Activated B cell treated with CpG ODN at 0.5 μM for 24 hours (primary cell): ENCODE data around the gene FILIP1. TPM values are rescaled to one million over a fixed set of nuclear protein-coding genes. Genes with fewer than 3 reads are reported as not detected.
"Not testable (repeated sequence)": the region's sequence is repeated elsewhere in the genome, so short reads cannot be mapped to it uniquely, and the experiment has no call there.

Source experiments
- ATAC-seq: fragments of 200-7000 bp; cut with Tn5 transposase; one replicate; pipeline ENCODE4 v1.10.0; 2021; ENCODE audit warnings: low read depth, mild to moderate bottlenecking, moderate library complexity
- CTCF ChIA-PET: fragments of 350-600 bp; sonication (Branson Sonifier 250); formaldehyde crosslinking; loops from one replicate; lab custom pipeline; 2021; ENCODE audit warnings: antibody characterized with exemption; lab: Charles Lee
- POLR2A ChIA-PET: fragments of 350-600 bp; sonication (Branson Sonifier 250); formaldehyde crosslinking; loops from one replicate; lab custom pipeline; 2021; ENCODE audit warnings: antibody characterized with exemption; lab: Charles Lee
- DNase-seq: peaks from one replicate; pipeline ENCODE4 v3.0.0; 2022
- H3K27ac Mint-ChIP-seq: one replicate; pipeline ENCODE4 v1.8.0; 2020; ENCODE audit warnings: mixed read lengths
- H3K27me3 Mint-ChIP-seq: one replicate; pipeline ENCODE4 v1.8.0; 2021; ENCODE audit warnings: mixed read lengths
- H3K36me3 Mint-ChIP-seq: one replicate; pipeline ENCODE4 v1.8.0; 2021; ENCODE audit warnings: low read depth, mixed read lengths
- H3K4me1 Mint-ChIP-seq: one replicate; pipeline ENCODE4 v1.8.0; 2021; ENCODE audit warnings: mixed read lengths
- H3K4me3 Mint-ChIP-seq: one replicate; pipeline ENCODE4 v1.8.0; 2020; ENCODE audit warnings: mild to moderate bottlenecking, mixed read lengths
- H3K9me3 Mint-ChIP-seq: one replicate; pipeline ENCODE4 v1.8.0; 2020; ENCODE audit warnings: mixed read lengths
- intact Hi-C: fragments of 100-400 bp; cut with micrococcal nuclease; formaldehyde crosslinking; loops from one replicate; pipeline ENCODE4 v1.15.1; 2024
- total RNA-seq: library from RNA; stranded (reverse); gene quantifications from 2 replicates; pipeline ENCODE4 v1.2.3, GENCODE V29; 2022
- TF ChIP-seq, protein P1 (sequence below): fragments of 200-600 bp; IDR thresholded peaks from one replicate; pipeline ENCODE4 v1.8.0; 2022; ENCODE audit warnings: antibody characterized with exemption, mild to moderate bottlenecking

FILIP1 gene
- total RNA-seq, 1 donor from 2014 or later: not detected

- POLR2A ChIA-PET: no interaction called here
These were observed 55.0 kb downstream of the FILIP1 start for GRCh38 chr6:75438442-75439116.

GRCh38 chr6:75438013-75438431, 55.6 kb downstream of the FILIP1 start:
- no peaks in the 10 kb centered on the region for H3K9me3 Mint-ChIP-seq
- no peaks in the 10 kb centered on the region for H3K4me1 Mint-ChIP-seq
- DNase-seq: no peak
- no peak overlapping the region for H3K27ac Mint-ChIP-seq
- H3K36me3 Mint-ChIP-seq: no peaks in the 10 kb centered on the region
- ChIA-PET CTCF (no interaction called here), POLR2A (no interaction called here)
- intact Hi-C loops: no loop called here
- no peaks in the 10 kb centered on the region for H3K27me3 Mint-ChIP-seq
- no peak for ATAC-seq
- TF ChIP-seq, protein P1, sequence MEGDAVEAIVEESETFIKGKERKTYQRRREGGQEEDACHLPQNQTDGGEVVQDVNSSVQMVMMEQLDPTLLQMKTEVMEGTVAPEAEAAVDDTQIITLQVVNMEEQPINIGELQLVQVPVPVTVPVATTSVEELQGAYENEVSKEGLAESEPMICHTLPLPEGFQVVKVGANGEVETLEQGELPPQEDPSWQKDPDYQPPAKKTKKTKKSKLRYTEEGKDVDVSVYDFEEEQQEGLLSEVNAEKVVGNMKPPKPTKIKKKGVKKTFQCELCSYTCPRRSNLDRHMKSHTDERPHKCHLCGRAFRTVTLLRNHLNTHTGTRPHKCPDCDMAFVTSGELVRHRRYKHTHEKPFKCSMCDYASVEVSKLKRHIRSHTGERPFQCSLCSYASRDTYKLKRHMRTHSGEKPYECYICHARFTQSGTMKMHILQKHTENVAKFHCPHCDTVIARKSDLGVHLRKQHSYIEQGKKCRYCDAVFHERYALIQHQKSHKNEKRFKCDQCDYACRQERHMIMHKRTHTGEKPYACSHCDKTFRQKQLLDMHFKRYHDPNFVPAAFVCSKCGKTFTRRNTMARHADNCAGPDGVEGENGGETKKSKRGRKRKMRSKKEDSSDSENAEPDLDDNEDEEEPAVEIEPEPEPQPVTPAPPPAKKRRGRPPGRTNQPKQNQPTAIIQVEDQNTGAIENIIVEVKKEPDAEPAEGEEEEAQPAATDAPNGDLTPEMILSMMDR: no peak
- H3K4me3 Mint-ChIP-seq: no peak overlapping the region

More at GRCh38 chr6:75438442-75439116, 55.0 kb downstream of the FILIP1 start:
- no peak for DNase-seq
- no peaks in the 10 kb centered on the region for H3K36me3 Mint-ChIP-seq
- no peak overlapping the region for H3K27ac Mint-ChIP-seq
- intact Hi-C loops: no loop called here
- no peak for ATAC-seq
- CTCF ChIA-PET: no interaction called here
- H3K4me3 Mint-ChIP-seq: no peak overlapping the region
- TF ChIP-seq, protein P1: no peak
- no peaks in the 10 kb centered on the region for H3K9me3 Mint-ChIP-seq
- H3K4me1 Mint-ChIP-seq: no peaks in the 10 kb centered on the region
- H3K27me3 Mint-ChIP-seq: no peaks in the 10 kb centered on the region

DNA sequence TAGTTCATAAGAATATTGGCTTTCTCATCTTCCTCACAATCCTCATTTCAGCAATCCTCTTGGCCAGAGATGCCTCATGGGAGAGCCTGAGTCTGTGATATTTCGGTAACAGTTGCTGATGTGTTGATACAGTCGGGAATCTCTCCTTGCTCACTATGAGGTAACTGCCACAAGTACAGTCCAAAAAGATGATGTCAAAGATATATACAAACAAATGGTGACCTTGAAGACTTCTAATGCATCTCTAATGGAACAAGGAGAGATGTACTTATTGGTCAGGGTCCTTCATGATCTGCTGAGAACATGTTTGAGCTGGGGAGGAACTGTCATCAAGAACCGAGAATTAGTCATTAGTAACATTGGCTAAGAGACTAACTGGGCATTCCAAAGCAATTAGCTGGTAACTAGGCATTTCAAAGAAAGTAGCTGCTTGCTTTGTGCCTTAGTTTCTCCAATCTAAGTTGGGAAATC, 56.1 kb downstream of the FILIP1 start:
- ATAC-seq: no peak
- POLR2A ChIA-PET: no interaction called here
- H3K27me3 Mint-ChIP-seq: no peaks in the 10 kb centered on the region

GRCh38 chr6:75436869-75437268, 56.7 kb downstream of the FILIP1 start:
- DNase-seq: no peak
- no peaks in the 10 kb centered on the region for H3K4me1 Mint-ChIP-seq
- H3K36me3 Mint-ChIP-seq: no peaks in the 10 kb centered on the region
- no peaks in the 10 kb centered on the region for H3K27me3 Mint-ChIP-seq
- CTCF ChIA-PET: no interaction called here
- ATAC-seq: no peak
- no peaks in the 10 kb centered on the region for H3K9me3 Mint-ChIP-seq
- no peak overlapping the region for H3K27ac Mint-ChIP-seq
- no peak overlapping the region for H3K4me3 Mint-ChIP-seq
- intact Hi-C loops: no loop called here
- POLR2A ChIA-PET: no interaction called here
- TF ChIP-seq, protein P1: no peak

More for the DNA sequence above, 56.1 kb downstream of the FILIP1 start:
- DNase-seq: no peak
- Mint-ChIP-seq H3K27ac (no peak overlapping the region), H3K4me1 (no peaks in the 10 kb centered on the region), H3K9me3 (no peaks in the 10 kb centered on the region), H3K36me3 (no peaks in the 10 kb centered on the region), H3K4me3 (no peak overlapping the region)
- intact Hi-C loops: no loop called here
- CTCF ChIA-PET: no interaction called here
- TF ChIP-seq, protein P1: no peak

DNA sequence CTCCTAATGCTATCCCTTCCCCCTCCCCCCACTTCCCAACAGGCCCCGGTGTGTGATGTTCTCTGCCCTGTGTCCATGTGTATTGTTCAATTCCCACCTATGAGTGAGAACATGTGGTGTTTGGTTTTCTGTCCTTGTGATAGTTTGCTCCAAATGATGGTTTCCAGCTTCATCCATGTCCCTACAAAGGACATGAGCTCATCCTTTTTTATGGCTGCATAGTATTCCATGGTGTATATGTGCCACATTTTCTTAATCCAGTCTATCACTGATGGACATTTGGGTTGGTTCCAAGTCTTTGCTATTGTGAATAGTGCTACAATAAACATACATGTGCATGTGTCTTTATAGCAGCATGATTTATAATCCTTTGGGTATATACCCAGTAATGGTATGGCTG, 60.8 kb downstream of the FILIP1 start:
- H3K4me3 Mint-ChIP-seq, ATAC-seq, H3K27ac Mint-ChIP-seq, intact Hi-C loops, H3K36me3 Mint-ChIP-seq, CTCF ChIA-PET, H3K4me1 Mint-ChIP-seq, POLR2A ChIA-PET, H3K27me3 Mint-ChIP-seq, H3K9me3 Mint-ChIP-seq, DNase-seq: not testable (repeated sequence)
